NCI-H1417 (cell line): ENCODE measurements around the gene BBS5.
"Not testable (repeated sequence)": the region's sequence is repeated elsewhere in the genome, so short reads cannot be mapped to it uniquely, and the experiment has no call there.

Source experiments
- DNase-seq, 3 experiments: peaks; one replicate each; lab custom pipeline; 2025; lab: John Stamatoyannopoulos, UW

Gene BBS5

DNA sequence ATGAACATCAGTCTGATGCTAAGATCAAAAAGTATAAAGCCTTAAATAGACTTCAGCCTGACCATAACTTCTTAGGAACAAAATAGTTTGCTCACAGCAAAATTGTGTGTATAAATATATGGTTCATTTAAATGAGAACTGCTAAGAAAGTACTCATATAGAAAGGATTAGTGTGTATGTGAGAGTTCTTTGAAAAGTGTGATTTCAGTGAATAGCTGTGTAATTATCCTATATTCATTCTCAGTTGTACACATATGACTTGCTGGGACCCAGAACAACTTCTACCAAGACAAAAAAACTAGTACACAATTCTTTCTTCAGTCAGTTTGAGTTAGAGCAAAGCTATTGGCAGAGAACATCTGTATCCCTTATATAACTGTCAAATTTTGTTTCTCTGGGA lies 7.2 kb downstream of the BBS5 start:
- no peak for DNase-seq

GRCh38 chr2:169490834-169491233 lies 11.5 kb downstream of the BBS5 start:
- no peak for DNase-seq

- DNase-seq: no peak
These were observed 12.1 kb downstream of the BBS5 start for GRCh38 chr2:169491378-169491777.

- no peak for DNase-seq
These were observed 14.1 kb downstream of the BBS5 start for GRCh38 chr2:169493360-169493759.

DNA sequence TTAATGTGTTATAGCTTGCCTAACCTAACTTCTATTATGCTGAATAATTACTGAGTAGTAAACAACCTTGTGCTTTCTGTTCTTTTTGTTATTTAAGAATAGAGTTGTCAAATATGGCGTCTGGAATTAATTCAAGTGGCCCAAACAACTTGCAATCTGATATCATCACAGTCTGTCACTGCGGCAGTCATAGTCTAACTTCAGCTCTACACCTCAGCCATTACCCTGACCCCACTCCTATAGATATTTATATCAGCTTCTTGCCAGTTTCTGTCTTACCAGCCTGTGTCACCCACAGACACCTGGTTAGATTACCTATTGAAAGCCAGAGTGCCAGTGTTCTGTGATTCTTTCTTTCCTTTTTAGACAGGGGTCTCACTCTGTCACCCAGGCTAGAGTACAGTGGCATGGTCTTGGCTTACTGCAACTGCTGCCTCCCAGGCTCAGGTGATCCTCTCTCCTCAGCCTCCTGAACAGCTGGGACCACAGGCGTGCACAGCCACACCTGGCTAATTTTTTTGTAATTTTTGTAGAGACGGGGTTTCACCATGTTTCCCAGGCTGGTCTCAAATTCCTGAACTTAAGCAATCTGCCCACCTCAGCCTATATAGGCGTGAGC lies 16.1 kb downstream of the BBS5 start:
- no peak for DNase-seq

GRCh38 chr2:169504651-169505050 lies 25.4 kb downstream of the BBS5 start:
- no peak for DNase-seq

DNA sequence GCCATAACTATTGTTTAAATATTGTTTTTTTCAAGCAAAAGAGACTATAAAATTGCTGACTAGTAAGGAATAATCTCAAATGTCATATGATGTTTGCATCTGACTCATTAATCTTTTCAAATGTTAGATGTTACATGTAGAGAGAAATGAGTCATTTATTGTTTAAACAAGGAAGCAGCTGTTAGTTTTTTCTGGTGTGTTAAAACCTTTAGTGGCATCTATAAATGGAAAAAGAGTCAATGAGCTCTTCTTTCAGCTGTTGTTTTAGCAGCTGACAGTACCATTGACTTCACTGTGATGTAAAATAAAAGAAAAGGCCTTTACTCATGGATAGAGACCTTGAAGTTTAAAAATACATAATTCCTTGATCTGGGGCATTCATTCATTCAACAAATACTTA lies 28.4 kb downstream of the BBS5 start:
- DNase-seq: peak in 2 of 3 experiments; percentile 4 to 6

- DNase-seq: peak in 1 of 3 experiments; percentile 19
These were observed 30.1 kb downstream of the BBS5 start, which contains the start of gene KLHL41 for GRCh38 chr2:169509298-169509885. Gene KLHL41 (plus strand): TSS chr2:169509702. CDS start chr2:169509779, 77 bp downstream.

GRCh38 chr2:169509955-169510354 lies 30.7 kb downstream of the BBS5 start:
- no peak for DNase-seq

DNA sequence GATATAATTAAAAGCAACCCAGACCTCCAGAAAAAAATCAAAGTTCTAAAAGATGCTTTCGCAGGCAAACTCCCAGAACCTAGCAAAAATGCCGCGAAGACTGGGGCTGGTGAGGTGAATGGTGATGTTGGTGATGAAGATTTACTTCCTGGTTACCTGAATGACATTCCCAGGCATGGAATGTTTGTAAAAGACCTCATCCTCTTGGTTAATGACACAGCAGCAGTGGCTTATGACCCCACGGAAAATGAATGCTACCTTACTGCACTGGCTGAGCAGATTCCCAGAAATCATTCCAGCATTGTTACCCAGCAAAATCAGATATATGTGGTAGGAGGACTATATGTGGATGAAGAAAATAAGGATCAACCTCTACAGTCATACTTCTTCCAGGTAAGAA lies 31.2 kb downstream of the BBS5 start:
- DNase-seq: no peak

- DNase-seq: no peak
These were observed 32.5 kb downstream of the BBS5 start for GRCh38 chr2:169511818-169512217.

DNA sequence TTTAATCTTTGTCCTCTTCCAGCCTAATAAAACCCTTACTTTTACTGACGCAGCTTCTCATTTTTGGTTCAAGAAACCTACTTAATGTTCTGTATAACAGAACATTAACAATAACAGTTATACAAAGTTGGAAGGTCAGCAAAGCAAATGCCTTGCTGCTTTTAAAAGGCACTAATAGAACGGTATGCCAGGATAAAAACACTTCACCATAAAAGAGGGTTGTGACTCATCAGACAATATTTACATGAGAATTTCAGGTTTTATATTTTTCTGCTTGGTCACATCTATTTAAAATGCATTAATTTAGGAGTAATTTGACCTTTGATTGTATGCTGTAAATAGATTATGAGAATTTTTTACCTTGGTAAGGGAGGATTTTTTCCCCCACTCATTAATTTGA lies 33.2 kb downstream of the BBS5 start:
- no peak for DNase-seq

- no peak for DNase-seq
These were observed 33.8 kb downstream of the BBS5 start for GRCh38 chr2:169513094-169513493.

- no peak for DNase-seq
These were observed 34.6 kb downstream of the BBS5 start for GRCh38 chr2:169513926-169514325.

DNA sequence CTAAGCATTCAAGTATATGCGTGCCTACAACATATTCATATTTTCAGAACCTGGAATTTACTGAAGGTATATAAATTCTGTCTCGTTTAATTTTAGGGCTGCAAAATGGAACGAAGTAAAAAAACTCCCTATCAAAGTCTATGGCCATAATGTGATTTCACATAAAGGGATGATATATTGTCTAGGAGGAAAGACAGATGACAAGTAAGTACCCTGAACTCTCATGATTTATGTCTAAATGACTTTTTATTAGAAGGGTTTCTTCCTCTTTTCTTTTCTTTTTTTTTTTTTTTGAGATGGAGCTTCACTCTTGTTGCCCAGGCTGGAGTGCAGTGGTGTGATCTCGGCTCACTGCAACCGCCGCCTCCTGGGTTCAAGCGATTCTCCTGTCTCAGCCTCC lies 35.5 kb downstream of the BBS5 start:
- DNase-seq: not testable (repeated sequence)

DNA sequence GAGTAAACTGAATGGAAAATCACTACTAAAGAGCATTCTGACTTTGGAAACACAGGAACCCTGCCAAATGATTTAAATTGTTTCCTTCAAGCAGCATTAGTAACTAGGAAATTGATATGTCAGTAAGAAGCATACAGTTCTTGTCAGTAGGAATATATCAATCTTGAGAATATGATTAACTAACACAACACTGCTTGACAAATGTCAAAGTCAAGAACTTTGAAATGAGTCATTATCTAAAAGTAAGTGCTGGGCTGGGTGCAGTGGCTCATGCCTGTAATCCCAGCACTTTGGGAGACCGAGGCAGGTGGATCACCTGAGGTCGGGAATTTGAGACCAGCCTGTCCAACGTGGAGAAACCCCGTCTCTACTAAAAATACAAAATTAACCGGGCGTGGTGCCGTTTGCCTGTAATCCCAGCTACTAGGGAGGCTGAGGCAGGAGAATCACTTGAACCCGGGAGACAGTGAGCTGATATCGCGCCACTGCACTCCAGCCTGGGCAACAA lies 37.2 kb downstream of the BBS5 start:
- not testable (repeated sequence) for DNase-seq

DNA sequence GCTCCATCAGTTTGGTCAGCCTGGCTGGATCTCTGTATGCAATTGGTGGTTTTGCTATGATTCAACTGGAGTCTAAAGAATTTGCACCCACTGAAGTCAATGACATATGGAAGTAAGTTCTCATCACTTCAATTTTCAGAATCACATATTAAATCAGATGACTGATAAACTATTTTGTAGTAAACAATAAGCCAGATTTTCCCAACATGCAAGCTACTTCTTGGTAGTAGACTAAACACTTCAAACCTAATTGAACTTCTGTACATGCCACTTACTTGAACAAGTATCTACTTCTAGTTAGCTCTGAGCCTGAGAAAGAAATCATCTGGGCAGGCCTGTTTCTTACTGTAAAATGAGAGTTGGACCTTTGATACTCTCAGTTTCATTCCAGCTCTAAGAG lies 41.6 kb downstream of the BBS5 start:
- no peak for DNase-seq

GRCh38 chr2:169523681-169524080 lies 44.4 kb downstream of the BBS5 start:
- no peak for DNase-seq

DNA sequence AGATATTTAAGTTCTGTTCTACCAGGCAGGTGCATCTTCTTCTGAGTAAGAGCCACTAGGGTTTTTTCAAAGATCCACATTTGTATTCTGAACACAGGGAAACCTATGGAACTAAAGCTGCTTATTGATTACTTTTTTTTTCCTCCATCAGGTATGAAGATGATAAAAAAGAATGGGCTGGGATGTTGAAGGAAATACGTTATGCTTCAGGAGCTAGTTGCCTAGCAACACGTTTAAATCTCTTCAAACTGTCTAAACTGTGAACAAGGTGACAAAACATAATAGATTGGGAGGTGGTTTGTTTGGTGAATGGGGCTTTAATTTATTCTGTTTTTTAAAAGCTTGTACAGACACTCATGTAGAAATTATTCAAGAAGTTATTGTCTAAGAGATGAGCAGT lies 46.1 kb downstream of the BBS5 start:
- peak in 2 of 3 experiments; percentile 29 to 52 for DNase-seq

DNA sequence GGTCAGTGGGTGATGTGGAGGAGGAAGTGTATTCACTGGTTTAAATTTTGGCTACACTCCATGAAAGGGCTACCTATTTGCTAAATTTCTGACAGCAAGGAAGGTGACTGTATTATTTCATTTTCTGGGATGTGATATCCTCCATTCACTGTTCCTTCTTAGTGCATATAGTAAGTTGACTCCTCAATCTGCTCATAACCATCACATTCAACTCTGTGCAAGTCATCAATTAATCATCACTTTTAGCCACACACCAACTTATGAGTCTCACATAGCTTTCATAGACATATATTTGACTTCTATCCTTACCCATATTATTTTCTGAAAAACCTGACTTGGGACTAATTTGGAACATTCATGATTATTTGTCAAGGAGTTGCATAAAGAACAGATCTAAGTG lies 47.2 kb downstream of the BBS5 start:
- DNase-seq: no peak

DNA sequence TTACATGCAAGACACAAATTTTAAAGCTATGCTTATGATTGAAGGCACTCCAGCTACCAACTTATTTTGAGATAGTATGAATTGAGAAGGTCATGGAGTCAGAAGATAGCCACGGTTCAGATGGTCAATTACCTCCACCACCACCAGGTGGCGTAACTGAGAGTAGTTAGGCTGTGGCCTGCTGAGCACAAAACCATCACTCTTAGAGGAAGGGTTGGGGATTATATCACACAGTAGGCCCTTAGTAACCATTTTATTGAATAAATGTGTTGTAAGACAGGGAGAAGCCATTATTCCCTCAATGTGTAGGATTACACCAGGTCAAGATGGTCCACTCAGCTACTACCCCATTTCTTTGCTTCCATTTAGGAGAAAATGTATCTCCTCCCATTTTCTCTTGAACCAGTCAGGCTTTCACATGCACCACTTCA lies 49.0 kb downstream of the BBS5 start:
- DNase-seq: peak; percentile 1 to 54 (median 8)

- DNase-seq: not testable (repeated sequence)
These were observed 60.2 kb downstream of the BBS5 start for GRCh38 chr2:169539460-169539859.

GRCh38 chr2:169540146-169540545 lies 60.9 kb downstream of the BBS5 start:
- no peak for DNase-seq

GRCh38 chr2:169542433-169542832 lies 63.1 kb downstream of the BBS5 start:
- DNase-seq: no peak
